H9 (cell line): ENCODE data around the gene FBXL13. TPM values are rescaled to one million over a fixed set of nuclear protein-coding genes. Genes with fewer than 3 reads are reported as not detected.

ENCODE experiments used
- DNase-seq: peaks from one replicate; pipeline ENCODE4 v3.0.0-alpha.2; 2017
- H2AFZ ChIP-seq: one replicate; pipeline ENCODE4 v1.6.1; 2013; ENCODE audit warnings: mild to moderate bottlenecking, low read length, control low read depth, moderate library complexity
- H2AK5ac ChIP-seq: 2 replicates; pipeline ENCODE4 v1.6.1; 2013; ENCODE audit warnings: low read length, control low read depth, mixed read lengths; ENCODE audit not compliant: insufficient read length
- H2BK120ac ChIP-seq: one replicate; pipeline ENCODE4 v1.6.1; 2013; ENCODE audit warnings: low read depth, mild to moderate bottlenecking, low read length, control low read depth, inconsistent platforms; ENCODE audit not compliant: poor library complexity, severe bottlenecking
- H2BK12ac ChIP-seq: 2 replicates; pipeline ENCODE4 v1.6.1; 2013; ENCODE audit warnings: low read length, control low read depth, mixed read lengths, low read depth; ENCODE audit not compliant: insufficient read length
- H2BK15ac ChIP-seq: 2 replicates; pipeline ENCODE4 v1.6.1; 2013; ENCODE audit warnings: low read depth, low read length, control low read depth
- H2BK20ac ChIP-seq: one replicate; pipeline ENCODE4 v1.6.1; 2013; ENCODE audit warnings: low read depth, mild to moderate bottlenecking, low read length, control low read depth, inconsistent platforms; ENCODE audit not compliant: poor library complexity, severe bottlenecking
- H2BK5ac ChIP-seq: 2 replicates; pipeline ENCODE4 v1.6.1; 2013; ENCODE audit warnings: low read length, control low read depth, mixed read lengths; ENCODE audit not compliant: insufficient read length
- H3K14ac ChIP-seq: 2 replicates; pipeline ENCODE4 v1.6.1; 2013; ENCODE audit warnings: low read length, control low read depth; ENCODE audit not compliant: insufficient read depth
- H3K18ac ChIP-seq: 2 replicates; pipeline ENCODE4 v1.6.1; 2013; ENCODE audit warnings: low read depth, mild to moderate bottlenecking, mixed read lengths, low read length, control low read depth; ENCODE audit not compliant: insufficient read length
- H3K23ac ChIP-seq: 2 replicates; pipeline ENCODE4 v1.6.1; 2013; ENCODE audit warnings: low read length, control low read depth, mixed read lengths, low read depth; ENCODE audit not compliant: insufficient read length
- H3K23me2 ChIP-seq: 2 replicates; pipeline ENCODE4 v1.6.1; 2013; ENCODE audit warnings: low read depth, mild to moderate bottlenecking, mixed read lengths, low read length, control low read depth; ENCODE audit not compliant: insufficient read length, poor library complexity, severe bottlenecking
- H3K27ac ChIP-seq: 2 replicates; pipeline ENCODE4 v1.5.1; 2013; ENCODE audit warnings: low read length, control low read depth, mixed read lengths, low read depth; ENCODE audit not compliant: insufficient read length
- H3K27me3 ChIP-seq: 2 replicates; pipeline ENCODE4 v1.6.1; 2013; ENCODE audit warnings: low read length, control low read depth, inconsistent platforms; ENCODE audit not compliant: insufficient read depth
- H3K4ac ChIP-seq: 2 replicates; pipeline ENCODE4 v1.6.1; 2013; ENCODE audit warnings: low read depth, mild to moderate bottlenecking, control low read depth, inconsistent platforms, low read length, moderate library complexity
- H3K4me1 ChIP-seq: 2 replicates; pipeline ENCODE4 v1.6.1; 2013; ENCODE audit warnings: low read length, control low read depth, inconsistent platforms; ENCODE audit not compliant: insufficient read depth
- H3K4me2 ChIP-seq: 2 replicates; pipeline ENCODE4 v1.6.1; 2013; ENCODE audit warnings: low read length, control low read depth, mixed read lengths; ENCODE audit not compliant: insufficient read length, insufficient read depth
- H3K56ac ChIP-seq: 2 replicates; pipeline ENCODE4 v1.6.1; 2013; ENCODE audit warnings: low read depth, mild to moderate bottlenecking, mixed read lengths, low read length, control low read depth; ENCODE audit not compliant: insufficient read length
- H3K79me1 ChIP-seq: 2 replicates; pipeline ENCODE4 v1.6.1; 2013; ENCODE audit warnings: low read depth, mild to moderate bottlenecking, moderate library complexity, low read length, control low read depth, inconsistent platforms; ENCODE audit not compliant: insufficient read depth, poor library complexity, severe bottlenecking
- H3K79me2 ChIP-seq: 2 replicates; pipeline ENCODE4 v1.6.1; 2013; ENCODE audit warnings: low read length, control low read depth, inconsistent platforms; ENCODE audit not compliant: insufficient read depth
- H3K9ac ChIP-seq: 2 replicates; pipeline ENCODE4 v1.6.1; 2013; ENCODE audit warnings: low read length, control low read depth, mixed read lengths; ENCODE audit not compliant: insufficient read length; ENCODE audit errors: extremely low read depth
- H3K9me3 ChIP-seq: one replicate; pipeline ENCODE4 v1.6.1; 2013; ENCODE audit warnings: low read depth, low read length, inconsistent platforms; ENCODE audit not compliant: control insufficient read depth
- H3T11ph ChIP-seq: one replicate; pipeline ENCODE4 v1.6.1; 2013; ENCODE audit warnings: mild to moderate bottlenecking, low read length, control low read depth, inconsistent platforms
- H4K20me1 ChIP-seq: one replicate; pipeline ENCODE4 v1.6.1; 2013; ENCODE audit not compliant: control insufficient read depth, insufficient read length, insufficient read depth
- H4K5ac ChIP-seq: 2 replicates; pipeline ENCODE4 v1.6.1; 2013; ENCODE audit warnings: low read depth, mild to moderate bottlenecking, mixed read lengths, low read length, control low read depth; ENCODE audit not compliant: insufficient read length
- H4K8ac ChIP-seq: replicated peaks from 2 replicates; pipeline ENCODE4 v1.6.1; 2013; ENCODE audit warnings: low read length, control low read depth, mixed read lengths, low read depth; ENCODE audit not compliant: insufficient read length
- H4K91ac ChIP-seq: 2 replicates; pipeline ENCODE4 v1.6.1; 2013; ENCODE audit warnings: low read depth, mild to moderate bottlenecking, moderate library complexity, mixed read lengths, low read length, control low read depth; ENCODE audit not compliant: insufficient read length
- H3K27ac Mint-ChIP-seq, 3 experiments: 2 replicates in 2 of 3; 3 replicates in 1 of 3; pipeline ENCODE4 v1.8.0; 2020 to 2021; ENCODE audit warnings: mixed read lengths in 3 of 3, mild to moderate bottlenecking in 1 of 3, moderate library complexity in 1 of 3
- H3K27me3 Mint-ChIP-seq: 2 replicates; pipeline ENCODE4 v1.8.0; 2021; ENCODE audit warnings: low read depth, mild to moderate bottlenecking, moderate library complexity, mixed read lengths
- H3K36me3 Mint-ChIP-seq, 3 experiments: 2 replicates in 2 of 3; 3 replicates in 1 of 3; pipeline ENCODE4 v1.8.0; 2020 to 2021; ENCODE audit warnings: low read depth in 3 of 3, mixed read lengths in 3 of 3; ENCODE audit not compliant: insufficient read depth in 1 of 3
- H3K4me1 Mint-ChIP-seq, 2 experiments: 2 replicates each; pipeline ENCODE4 v1.8.0; 2020; ENCODE audit warnings: mixed read lengths in 2 of 2
- H3K4me3 Mint-ChIP-seq, 2 experiments: 2 replicates in 1 of 2; 3 replicates in 1 of 2; pipeline ENCODE4 v1.8.0; 2020 to 2021; ENCODE audit warnings: mild to moderate bottlenecking in 2 of 2, mixed read lengths in 2 of 2, moderate library complexity in 1 of 2
- H3K9me3 Mint-ChIP-seq, 2 experiments: 2 replicates in 1 of 2; 3 replicates in 1 of 2; pipeline ENCODE4 v1.8.0; 2020; ENCODE audit warnings: mild to moderate bottlenecking in 2 of 2, mixed read lengths in 2 of 2, moderate library complexity in 1 of 2
- WGBS: extraction: QIAGEN DNeasy Blood & Tissue Kit; methylation state at CpG from one replicate; pipeline ENCODE4 v1.1.7; 2013; ENCODE audit warnings: missing lambda C conversion rate, low lambda C conversion rate, mixed read lengths; ENCODE audit not compliant: insufficient read length; ENCODE audit errors: extremely low coverage; 5-methylcytosine and 5-hydroxymethylcytosine counted together
- total RNA-seq: library from RNA; stranded (reverse); gene quantifications from 2 replicates; pipeline ENCODE4 v1.2.1, GENCODE V29; 2021
- TF ChIP-seq, protein P1 (sequence below): fragments of 200-600 bp; sonication (generic); conservative IDR thresholded peaks from 3 replicates; pipeline ENCODE4 v1.8.0; 2021; ENCODE audit warnings: antibody characterized with exemption, mild to moderate bottlenecking

FBXL13 gene
- total RNA-seq, 1 experiment from 2014 or later: 4.4 TPM

DNA sequence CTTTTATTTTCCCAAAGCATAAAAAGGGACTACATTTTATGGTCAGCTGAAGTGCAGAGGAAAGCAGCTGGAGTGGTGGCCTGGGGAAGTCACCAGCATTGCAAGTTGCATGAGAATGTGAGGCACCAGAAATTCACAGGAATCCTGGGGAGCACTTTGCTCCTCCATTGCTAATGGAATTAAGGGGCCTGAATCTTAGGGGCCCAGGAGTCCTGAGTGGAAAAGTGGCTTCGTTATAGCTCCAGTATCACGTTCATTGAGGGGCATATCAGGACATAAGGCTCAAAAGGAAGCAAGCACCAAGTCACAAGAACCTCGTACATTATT, 214.8 kb downstream of the FBXL13 start:
- no CpG with 5 or more reads among the region's 3 CpGs for WGBS
- Histone ChIP-seq H3K79me2 (no peaks in the 10 kb centered on the region), H3K56ac (no peak overlapping the region), H3K27ac (no peak overlapping the region), H3K4ac (no peak overlapping the region), H2BK120ac (no peak overlapping the region), H2AK5ac (no peak overlapping the region), H3T11ph (no peak overlapping the region), H3K23me2 (no peaks in the 10 kb centered on the region), H3K9me3 (no peaks in the 10 kb centered on the region), H2BK15ac (no peak overlapping the region), H3K23ac (no peak overlapping the region), H3K18ac (no peak overlapping the region), H4K5ac (no peak overlapping the region), H2AFZ (no peak overlapping the region), H4K91ac (no peak overlapping the region), H2BK12ac (no peak overlapping the region), H3K27me3 (no peaks in the 10 kb centered on the region), H4K8ac (no peak overlapping the region), H2BK20ac (no peak overlapping the region), H3K9ac (no peak overlapping the region), H2BK5ac (no peak overlapping the region), H3K14ac (no peak overlapping the region), H3K4me2 (no peak overlapping the region), H4K20me1 (no peaks in the 10 kb centered on the region), H3K4me1 (peaks cover 2% of the 10 kb centered on the region; the same call in 1 of the 2 replicates), H3K79me1 (no peaks in the 10 kb centered on the region)
- H3K27me3 Mint-ChIP-seq: no peaks in the 10 kb centered on the region; the same call in 1 of the 2 replicates
- TF ChIP-seq, protein P1, sequence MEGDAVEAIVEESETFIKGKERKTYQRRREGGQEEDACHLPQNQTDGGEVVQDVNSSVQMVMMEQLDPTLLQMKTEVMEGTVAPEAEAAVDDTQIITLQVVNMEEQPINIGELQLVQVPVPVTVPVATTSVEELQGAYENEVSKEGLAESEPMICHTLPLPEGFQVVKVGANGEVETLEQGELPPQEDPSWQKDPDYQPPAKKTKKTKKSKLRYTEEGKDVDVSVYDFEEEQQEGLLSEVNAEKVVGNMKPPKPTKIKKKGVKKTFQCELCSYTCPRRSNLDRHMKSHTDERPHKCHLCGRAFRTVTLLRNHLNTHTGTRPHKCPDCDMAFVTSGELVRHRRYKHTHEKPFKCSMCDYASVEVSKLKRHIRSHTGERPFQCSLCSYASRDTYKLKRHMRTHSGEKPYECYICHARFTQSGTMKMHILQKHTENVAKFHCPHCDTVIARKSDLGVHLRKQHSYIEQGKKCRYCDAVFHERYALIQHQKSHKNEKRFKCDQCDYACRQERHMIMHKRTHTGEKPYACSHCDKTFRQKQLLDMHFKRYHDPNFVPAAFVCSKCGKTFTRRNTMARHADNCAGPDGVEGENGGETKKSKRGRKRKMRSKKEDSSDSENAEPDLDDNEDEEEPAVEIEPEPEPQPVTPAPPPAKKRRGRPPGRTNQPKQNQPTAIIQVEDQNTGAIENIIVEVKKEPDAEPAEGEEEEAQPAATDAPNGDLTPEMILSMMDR: no peak
- no peak overlapping the region; a peak in 1 of 5 replicates for H3K4me3 Mint-ChIP-seq
- no peaks in the 10 kb centered on the region for H3K36me3 Mint-ChIP-seq
- H3K4me1 Mint-ChIP-seq: peaks cover 11 to 12% of the 10 kb centered on the region in 2 experiments
- no peaks in the 10 kb centered on the region for H3K9me3 Mint-ChIP-seq
- no peak for DNase-seq
- H3K27ac Mint-ChIP-seq: 0 out of 7 replicates have a peak overlapping the region, but pooled peaks of 1 of the 3 experiments have one; percentile 59
